Activated CD4-positive, alpha-beta T cell treated with anti-CD3 and anti-CD28 coated beads, Interleukin-2, Interleukin-6, amounts not matched to agents 100 ng/mL and 50 ng/mL, durations not matched to agents 16 hours and 8 hours (primary cell): ENCODE measurements around the gene KHK.

Source experiments
- DNase-seq: peaks from one replicate; pipeline ENCODE4 v3.0.0-alpha.2; 2020

KHK gene

DNA sequence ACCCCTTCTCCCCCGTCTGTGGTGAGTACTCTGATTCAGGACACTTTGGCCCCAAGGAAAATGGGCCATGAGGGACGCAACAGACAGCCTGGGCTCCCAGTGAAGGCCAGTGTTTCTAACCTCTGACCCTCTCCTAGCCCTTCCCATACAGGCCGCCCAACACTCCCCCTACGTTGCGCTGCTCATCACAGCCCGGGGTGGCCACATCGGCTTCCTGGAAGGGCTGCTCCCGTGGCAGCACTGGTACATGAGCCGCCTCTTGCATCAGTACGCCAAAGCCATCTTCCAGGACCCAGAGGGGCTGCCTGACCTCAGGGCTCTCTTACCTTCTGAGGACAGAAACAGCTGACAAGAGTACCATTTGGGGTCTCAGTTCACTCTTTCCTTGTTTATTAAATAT is 43.8 kb downstream of the KHK start:
- no peak for DNase-seq

DNA sequence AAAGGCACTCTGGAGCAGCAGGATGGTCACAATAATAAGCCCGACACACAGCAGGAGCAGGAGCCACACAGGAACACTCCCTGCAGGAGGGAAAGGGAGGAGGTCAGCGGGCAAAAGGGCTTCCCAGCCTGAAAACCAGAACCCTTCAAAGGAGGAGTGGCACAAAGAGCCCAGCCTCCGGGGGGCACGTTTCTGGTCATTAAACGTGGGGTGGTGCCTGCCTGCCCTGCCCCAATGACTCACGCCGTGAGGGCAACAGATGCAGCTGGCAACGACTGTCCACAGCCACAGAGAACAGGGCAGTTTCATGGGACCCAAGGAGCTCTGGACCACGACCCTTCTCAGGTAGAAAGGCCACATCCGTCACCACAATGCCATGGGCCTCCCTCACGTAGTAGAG is 44.9 kb downstream of the KHK start:
- DNase-seq, result no peak

DNA sequence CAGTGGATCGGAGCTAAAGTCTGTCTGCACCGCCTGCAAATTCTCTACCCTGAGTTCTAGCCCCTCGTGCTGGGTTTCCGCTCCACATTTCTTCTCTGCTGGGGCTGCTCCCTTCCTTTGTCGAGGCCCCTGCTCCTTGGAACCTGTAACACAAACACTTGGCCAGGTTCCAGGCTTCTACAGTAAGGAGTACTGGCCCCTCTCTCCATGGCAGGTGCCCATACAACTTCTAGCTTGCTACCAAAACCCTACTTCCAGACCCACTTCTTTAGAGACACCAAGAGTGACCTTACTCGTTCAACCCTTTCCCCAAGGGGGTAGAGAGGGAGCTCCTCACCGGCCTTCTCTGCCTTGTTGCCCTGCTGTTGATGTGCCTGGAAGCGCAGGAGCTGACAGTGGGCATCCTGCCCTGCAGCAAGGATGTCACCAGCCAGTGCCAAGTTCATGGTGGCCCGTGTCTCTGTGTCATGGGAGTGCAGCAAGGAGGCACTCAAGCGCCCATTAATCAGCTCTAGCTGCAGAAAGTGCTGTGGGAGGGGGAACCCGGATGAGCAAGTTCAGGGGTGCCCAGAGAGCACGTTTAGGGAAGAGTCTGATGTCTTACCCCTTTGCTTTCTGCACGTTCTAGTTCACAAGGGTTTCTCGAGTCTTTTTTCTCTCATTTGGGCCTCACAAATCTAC is 46.8 kb downstream of the KHK start:
- DNase-seq, result peak; percentile 38

DNA sequence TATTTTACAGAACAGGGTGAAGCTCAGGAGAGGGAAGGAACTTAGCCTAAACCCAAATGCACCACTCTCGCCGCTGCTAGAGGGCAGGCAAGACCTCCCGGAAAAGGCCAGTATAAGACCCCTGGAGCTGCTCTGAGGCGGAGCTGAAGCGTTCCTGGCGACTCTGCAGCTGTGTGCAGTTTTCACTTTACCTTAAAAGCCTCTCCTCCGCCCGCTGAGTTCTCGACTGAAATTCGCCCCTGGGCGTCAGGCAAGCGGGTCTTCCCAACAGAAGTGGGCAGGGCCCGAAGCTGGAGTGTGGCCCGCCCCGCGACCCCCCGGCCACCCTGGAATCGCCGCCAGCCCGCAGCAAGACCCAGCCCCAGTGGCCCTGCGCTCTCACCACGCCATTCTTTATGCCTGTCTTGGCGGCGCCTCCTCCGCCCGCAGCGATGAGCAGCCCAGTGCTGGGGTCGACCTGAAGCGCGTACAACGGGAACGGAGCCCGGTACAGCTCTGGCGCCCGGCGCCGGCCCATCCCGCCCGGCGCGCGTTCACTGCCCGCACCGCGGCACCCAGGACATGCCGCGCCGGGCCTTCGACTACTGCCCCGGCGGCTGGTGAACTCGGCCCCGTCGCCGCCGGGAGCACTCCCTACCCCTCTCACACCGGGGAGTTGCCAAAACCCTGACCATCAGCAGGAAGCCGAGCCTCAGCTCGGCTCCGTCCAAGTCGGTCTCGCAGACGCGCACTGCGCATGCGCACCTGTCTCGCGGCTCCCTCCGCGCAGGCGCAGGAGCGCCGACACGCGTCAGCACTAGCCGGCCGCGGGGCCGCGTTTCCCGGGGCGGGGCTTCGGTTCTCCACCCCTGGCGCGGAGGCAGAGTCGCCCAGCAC is 47.6 kb downstream of the KHK start, which contains the start of gene PREB:
PREB (minus strand) TSS at position 732 of the 876 bp plus-strand sequence; CDS start at position 517, 215 bp downstream.
- peak; percentile 99 for DNase-seq

DNA sequence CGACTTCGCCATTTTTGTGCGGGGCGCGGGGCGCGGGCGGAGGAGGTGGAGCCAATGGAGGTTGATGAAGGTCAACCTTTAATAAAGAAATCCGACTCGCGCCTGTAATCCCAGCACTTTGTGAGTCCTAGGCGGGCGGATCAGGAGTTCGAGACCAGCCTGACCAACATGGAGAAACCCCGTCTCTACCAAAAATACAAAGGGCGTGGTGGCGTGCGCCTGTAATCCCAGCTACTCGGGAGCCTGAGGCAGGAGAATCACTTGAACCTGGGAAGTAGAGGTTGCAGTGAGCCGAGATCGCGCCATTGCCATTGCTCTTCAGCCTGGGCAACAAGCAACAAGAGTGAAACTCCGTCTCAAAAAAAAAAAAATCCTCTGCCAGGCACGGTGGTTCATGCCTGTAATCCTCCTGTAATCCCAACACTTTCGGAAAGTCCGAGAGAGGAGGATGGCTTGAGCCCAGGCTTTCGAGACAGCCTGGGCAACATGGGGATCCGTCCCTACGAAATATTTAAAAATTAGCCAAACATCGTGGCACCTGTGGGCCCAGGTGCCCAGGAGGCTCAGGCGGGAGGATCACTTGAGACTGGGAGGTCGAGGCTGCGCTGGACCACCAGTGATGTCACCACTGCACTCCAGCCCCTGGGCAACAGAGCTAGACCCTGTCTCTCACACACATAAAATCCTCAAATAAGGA is 48.4 kb downstream of the KHK start:
- DNase-seq, result no peak

DNA sequence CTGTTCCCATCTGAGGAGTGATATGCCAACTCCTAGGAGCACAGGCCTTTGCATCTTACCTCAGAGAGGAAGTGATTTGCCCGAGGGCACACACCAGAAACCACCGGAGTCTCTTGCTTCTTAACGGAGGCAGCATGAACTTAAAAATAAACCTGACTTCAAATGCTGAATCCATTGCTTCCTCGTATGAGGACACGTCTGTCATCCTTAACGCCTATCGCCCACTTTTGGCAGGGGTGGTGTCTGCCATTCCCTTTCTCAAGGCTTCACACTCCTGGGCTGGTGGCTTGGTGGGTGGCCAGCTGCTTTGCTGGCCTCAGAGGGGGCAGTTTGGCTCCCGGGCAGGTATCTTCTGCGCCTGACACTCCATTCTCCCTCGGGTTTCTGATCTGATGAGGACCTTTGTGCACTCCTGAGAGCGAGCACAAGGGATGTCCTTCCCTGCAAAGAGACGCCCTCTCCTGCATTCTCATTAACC is 48.9 kb downstream of the KHK start:
- no peak for DNase-seq

DNA sequence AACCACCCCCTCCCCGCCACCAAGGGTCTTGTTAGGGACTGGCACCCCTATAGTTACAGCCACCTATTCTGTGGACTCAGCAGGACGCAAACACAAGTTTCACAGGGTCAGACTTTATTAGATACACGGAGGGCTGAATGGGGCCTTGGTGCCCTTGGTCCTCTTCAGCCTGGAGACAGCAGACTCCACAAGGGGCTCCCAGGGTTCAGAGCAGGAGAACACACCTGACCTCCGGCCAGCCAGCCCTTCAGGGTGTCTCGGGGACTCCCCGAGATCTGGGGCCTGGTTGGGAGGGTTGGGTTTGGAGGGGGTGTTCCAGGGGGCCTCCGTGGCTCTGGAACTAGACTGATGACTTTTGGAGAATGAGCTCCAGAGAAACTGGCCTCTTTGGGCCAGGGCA is 50.2 kb downstream of the KHK start:
- DNase-seq, result no peak

DNA sequence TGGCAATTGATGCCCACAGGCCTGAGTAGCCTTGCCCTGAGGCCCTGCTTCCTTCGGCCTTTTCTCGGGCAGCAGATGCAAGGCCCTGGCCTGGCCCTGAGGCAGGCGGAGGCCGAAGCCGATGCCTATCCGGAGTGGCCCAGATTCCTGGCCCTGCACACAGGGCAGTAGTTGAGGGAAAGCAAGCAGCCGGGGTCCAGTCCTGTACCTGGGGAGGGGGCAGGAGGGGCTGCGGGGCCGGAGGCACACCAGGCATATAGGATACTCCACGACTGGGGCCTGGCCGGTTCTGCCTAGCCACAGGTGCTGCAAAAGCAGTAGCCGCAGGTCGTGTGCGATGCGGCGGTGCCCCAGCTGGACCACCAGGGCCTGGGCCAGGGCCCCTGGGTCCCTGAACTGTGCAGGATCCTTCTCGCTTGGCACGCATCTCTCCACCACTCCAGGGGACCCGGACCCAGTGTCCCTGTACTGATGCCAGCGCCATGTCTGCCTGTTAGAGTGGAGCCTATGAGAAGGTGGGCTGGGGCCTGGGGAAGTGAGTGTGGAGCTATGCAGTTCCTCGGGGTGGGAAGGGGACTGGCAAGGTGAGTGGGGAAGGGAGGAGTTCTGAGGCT is 50.9 kb downstream of the KHK start:
- DNase-seq, result no peak

DNA sequence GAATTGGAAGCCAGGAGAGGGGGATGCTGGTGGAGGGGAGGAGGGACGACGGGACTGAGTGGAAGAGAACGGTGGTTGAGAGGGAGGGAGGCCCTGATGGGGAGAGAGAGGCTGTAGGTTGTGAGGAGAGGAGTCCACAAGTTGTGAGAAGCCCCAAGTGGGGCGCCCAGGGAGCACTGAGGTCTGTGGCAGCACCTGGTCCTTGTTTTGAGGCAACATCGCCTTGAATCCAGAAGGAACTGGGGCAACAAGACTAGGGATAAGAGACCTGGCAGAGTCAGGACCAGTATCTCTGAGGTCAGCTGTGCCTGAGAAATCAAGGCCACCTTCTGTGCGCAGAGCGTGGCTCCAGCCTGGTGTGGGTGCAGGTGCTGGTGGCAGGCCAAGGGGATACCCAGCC is 51.5 kb downstream of the KHK start:
- DNase-seq, result no peak

DNA sequence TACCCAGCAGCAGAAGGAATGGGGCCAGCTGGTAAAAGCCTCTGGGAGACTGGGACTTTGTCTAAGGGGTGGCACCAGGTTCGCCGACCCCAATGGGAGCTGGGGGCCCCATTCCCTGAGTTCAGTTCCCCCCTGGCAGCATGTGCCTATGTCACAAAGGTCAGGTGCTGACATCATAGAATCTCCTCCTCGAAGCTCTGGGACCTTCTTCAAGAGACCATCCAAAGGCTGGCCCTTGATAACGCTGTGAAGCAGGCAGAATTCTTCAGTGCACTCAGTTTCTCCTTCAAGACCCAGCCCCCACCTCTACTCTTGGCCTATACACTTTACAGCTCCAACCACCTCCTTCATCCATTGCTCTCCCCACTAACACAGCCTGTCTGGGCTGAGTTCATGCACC is 52.7 kb downstream of the KHK start, which contains the start of gene PRR30:
PRR30 (minus strand) TSS at position 101 of the 400 bp plus-strand sequence. CDS start 1,081 bp downstream, outside the sequence.
- no peak for DNase-seq

DNA sequence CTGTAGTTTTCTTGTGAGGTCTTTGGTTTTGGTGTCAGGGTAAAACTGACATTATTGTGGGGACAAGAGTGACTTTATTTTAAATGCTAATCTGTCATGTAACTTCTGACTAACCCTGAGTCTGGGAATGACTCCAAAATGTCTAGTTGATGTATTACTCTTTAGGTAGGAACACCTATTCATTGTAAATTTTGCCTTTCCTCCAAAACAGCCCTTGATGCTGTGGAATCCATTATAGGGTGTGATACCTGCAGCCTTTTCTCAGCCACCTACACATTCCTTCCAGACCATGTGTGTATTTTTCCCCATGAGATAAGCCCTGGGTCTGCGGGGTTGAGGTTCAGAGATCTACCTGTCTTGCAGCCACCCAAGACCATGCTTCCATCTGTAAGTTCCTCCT is 56.7 kb downstream of the KHK start:
- no peak for DNase-seq

DNA sequence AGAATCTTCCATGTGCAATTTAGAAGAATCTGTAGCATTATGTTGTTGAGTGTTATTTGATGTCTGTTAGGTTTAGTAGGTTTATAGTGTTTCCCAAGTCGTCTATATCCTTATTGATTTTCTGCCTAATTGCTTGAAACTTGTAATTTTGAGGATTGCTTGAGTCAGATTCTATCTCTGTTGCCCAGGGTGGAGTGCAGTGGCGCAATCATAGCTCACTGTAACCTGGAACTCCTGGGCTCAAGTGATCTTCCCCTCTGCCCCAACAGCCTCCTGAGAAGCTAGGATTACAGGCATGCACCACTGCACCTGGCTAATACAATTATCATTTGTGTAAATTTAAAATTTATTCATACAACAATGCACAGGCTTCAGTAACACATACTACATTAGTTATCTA is 59.1 kb downstream of the KHK start:
- DNase-seq, result no peak

DNA sequence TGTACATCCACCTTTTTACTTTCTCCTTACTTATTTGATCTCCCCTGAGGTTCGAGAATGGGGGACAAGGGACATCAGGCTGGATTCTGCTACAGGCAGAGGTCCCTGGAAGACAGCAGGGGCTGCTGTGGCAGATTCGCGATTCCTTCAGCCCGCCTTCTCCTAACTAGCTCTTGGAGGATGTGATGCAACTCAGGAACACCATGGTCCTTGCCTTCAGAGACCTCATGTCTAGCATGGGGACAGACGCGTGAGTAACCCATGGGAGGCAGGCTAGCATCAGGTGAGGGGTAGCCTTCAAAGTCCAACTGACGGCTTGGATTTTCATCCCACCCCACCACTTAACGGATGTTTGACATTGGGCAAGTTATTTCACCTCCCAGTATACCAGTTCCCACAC is 61.4 kb downstream of the KHK start:
- no peak for DNase-seq

DNA sequence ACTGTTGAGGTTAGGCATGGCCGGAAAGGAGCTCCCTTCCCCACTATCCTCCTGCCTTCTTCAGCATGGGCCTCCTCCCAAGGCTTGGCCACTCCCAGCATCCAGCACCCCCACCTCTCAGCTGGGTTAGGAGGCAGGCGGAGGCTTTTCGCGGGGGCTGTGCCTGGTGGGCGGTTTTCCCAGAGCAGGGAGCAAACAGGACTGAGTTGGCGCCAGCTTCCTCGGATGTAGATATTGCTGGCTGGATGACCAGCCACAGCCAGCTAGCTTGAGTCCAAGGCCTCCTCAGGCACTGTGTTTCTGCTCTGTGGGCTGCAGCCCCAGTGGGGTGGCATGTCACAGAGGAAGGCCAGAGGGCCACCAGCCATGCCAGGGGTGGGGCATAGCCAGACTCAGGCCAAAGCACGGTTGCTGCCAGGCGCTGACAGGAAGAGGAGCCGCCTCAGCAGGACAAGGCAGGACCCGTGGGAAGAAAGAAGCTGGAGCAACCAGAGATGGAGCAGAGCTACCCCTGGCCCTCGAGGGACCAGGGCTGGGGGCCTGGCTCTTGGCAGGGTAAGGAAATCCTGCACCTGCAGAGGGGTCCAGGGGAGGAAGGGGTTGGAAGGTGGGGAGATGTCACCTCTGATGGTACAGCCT is 62.3 kb downstream of the KHK start, which contains the start of gene TCF23:
TCF23 (plus strand) TSS at position 204 of the 639 bp plus-strand sequence; CDS start at position 334, 130 bp downstream.
- DNase-seq, result no peak

DNA sequence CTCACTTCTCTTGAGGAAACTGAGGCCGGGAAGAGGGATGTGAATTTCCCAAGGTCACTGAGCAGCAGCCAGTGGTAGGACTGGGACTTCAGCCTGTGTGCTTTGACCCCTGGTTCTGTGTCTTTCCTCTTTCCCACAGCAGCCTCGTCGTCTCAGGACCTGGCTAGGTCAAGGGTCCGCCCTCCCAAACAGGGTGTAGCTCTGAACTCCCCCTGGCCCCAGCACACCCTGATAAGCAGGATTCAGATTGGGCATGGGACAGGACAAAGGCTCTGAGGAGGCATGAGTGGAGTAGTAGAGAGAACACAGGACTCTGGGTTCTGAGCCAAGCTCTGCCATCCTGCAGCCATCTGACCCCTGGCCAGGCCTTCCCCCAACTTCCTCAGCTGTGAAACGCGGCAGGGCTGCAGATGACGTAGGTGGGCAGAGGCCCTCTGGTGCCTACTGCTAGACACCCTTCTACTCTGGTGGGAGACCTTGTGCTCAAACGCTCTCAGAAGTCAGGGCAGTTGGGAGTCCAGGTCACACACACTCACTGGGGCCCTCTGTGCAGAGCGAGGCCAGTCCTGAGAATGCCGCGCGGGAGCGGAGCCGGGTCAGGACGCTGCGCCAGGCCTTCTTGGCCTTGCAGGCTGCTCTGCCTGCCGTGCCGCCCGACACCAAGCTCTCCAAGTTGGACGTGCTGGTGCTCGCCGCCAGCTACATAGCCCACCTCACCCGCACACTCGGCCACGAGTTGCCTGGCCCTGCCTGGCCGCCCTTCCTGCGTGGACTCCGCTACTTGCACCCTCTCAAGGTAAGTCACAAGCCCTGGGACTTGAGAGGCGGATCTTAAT is 63.2 kb downstream of the KHK start:
- DNase-seq, result no peak
